A549 (cell line): ENCODE measurements around the gene TBC1D10B. TPM values are rescaled to one million over a fixed set of nuclear protein-coding genes. Genes with fewer than 3 reads are reported as not detected.
A peak's percentile ranks its signal among the peaks of the same experiment; 100 is the strongest.

Source experiments
- ATAC-seq, 2 experiments: fragments of 200-7000 bp in 1 of 2; fragments of >200 bp in 1 of 2; cut with Nextera tagmentation in 1 of 2; cut with Tn5 transposase in 1 of 2; 3 replicates each; pipeline versions ENCODE4 v1.8.0 to v1.9.1; 2018 to 2020; ENCODE audit warnings: mild to moderate bottlenecking in 1 of 2, moderate library complexity in 1 of 2
- CTCF ChIA-PET: fragments of 300-600 bp; sonication (Branson Sonifier 250); formaldehyde crosslinking; extraction: SDS; loops from one replicate; lab custom pipeline; 2021; ENCODE audit warnings: antibody characterized with exemption, inconsistent platforms; lab: Yijun Ruan, JAX
- POLR2A ChIA-PET: fragments of 350-600 bp; formaldehyde crosslinking; extraction: SDS; loops from one replicate; lab custom pipeline; 2021; ENCODE audit warnings: antibody characterized with exemption, inconsistent platforms; lab: Yijun Ruan, JAX
- DNase-seq, 2 experiments: peaks; one replicate each; pipeline versions ENCODE4 v3.0.0 to v3.0.0-alpha.2; 2011 to 2016; ENCODE audit warnings: low read depth in 1 of 2, low spot score in 1 of 2
- FAIRE-seq: peaks from 2 replicates; lab custom pipeline; 2011; peaks lifted over from hg19 to GRCh38; lab: Jason Lieb, UNC
- H3K27ac ChIP-seq, 2 experiments: fragments of >200 bp; sonication (Bioruptor Twin); formaldehyde crosslinking; 3 replicates each; pipeline ENCODE4 v1.5.1; 2016 to 2017
- H3K4me1 ChIP-seq: fragments of >200 bp; sonication (Bioruptor Twin); formaldehyde crosslinking; 3 replicates; pipeline ENCODE4 v1.6.1; 2016
- H3K4me2 ChIP-seq: fragments of >200 bp; sonication (Bioruptor Twin); formaldehyde crosslinking; 3 replicates; pipeline ENCODE4 v1.6.1; 2016
- H3K4me3 ChIP-seq: fragments of >200 bp; sonication (Bioruptor Twin); formaldehyde crosslinking; 3 replicates; pipeline ENCODE4 v1.5.1; 2016
- H3K9me3 ChIP-seq: fragments of >200 bp; sonication (Bioruptor Twin); formaldehyde crosslinking; 3 replicates; pipeline ENCODE4 v1.6.1; 2016
- BCL3 ChIP-seq: fragments of >200 bp; sonication (Bioruptor Twin); formaldehyde crosslinking; IDR thresholded peaks from 3 replicates; pipeline ENCODE4 v1.6.1; 2016
- BHLHE40 ChIP-seq: IDR thresholded peaks from 2 replicates; pipeline ENCODE4 v1.6.1; 2012; ENCODE audit warnings: low read depth, low read length, inconsistent platforms
- CBX2 ChIP-seq: fragments of 200-600 bp; sonication (generic); IDR thresholded peaks from 2 replicates; pipeline ENCODE4 v1.6.1; 2016; ENCODE audit warnings: low read depth, mild to moderate bottlenecking, borderline replicate concordance
- CEBPB ChIP-seq, 2 experiments: fragments of >200 bp in 1 of 2; sonication (Bioruptor Twin) in 1 of 2; formaldehyde crosslinking in 1 of 2; IDR thresholded peaks; 2 replicates each; pipeline ENCODE4 v1.6.1; 2012 to 2016
- CTCF ChIP-seq: fragments of >200 bp; sonication (Bioruptor Twin); formaldehyde crosslinking; IDR thresholded peaks from 3 replicates; pipeline ENCODE4 v1.5.1; 2016
- E2F6 ChIP-seq: IDR thresholded peaks from 2 replicates; pipeline ENCODE4 v1.6.1; 2012; ENCODE audit warnings: low read depth, borderline replicate concordance
- EHF ChIP-seq: fragments of 250-450 bp; sonication (Bioruptor Pico); IDR thresholded peaks from 2 replicates; pipeline ENCODE4 v1.5.0; 2020; ENCODE audit warnings: mild to moderate bottlenecking
- EHMT2 ChIP-seq: fragments of 200-600 bp; sonication (generic); IDR thresholded peaks from 2 replicates; pipeline ENCODE4 v1.6.1; 2016; ENCODE audit warnings: antibody characterized with exemption, low read depth, mild to moderate bottlenecking, moderate library complexity
- ELK1 ChIP-seq: fragments of 150-350 bp; IDR thresholded peaks from 2 replicates; pipeline ENCODE4 v1.6.1; 2014; ENCODE audit warnings: low read depth, mild to moderate bottlenecking, low read length
- EP300 ChIP-seq, 2 experiments: fragments of >200 bp; sonication (Bioruptor Twin); formaldehyde crosslinking; IDR thresholded peaks; 2 replicates in 1 of 2; 3 replicates in 1 of 2; pipeline ENCODE4 v1.6.1; 2016 to 2017
- ESRRA ChIP-seq: fragments of 150-350 bp; IDR thresholded peaks from 2 replicates; pipeline ENCODE4 v1.6.1; 2014; ENCODE audit warnings: mild to moderate bottlenecking, low read length, borderline replicate concordance
- FOSL2 ChIP-seq, 2 experiments: fragments of 450-650 bp in 1 of 2; fragments of >200 bp in 1 of 2; sonication (Bioruptor Twin) in 1 of 2; formaldehyde crosslinking; IDR thresholded peaks; 2 replicates each; pipeline versions ENCODE4 v1.5.0 to v1.6.1; 2016 to 2020; ENCODE audit warnings: mild to moderate bottlenecking in 1 of 2, moderate library complexity in 1 of 2
- HES2 ChIP-seq: fragments of >200 bp; sonication (Bioruptor Twin); formaldehyde crosslinking; IDR thresholded peaks from 2 replicates; pipeline ENCODE4 v1.6.1; 2016
- HMGXB4 ChIP-seq: fragments of 250-450 bp; sonication (Bioruptor Pico); IDR thresholded peaks from 2 replicates; pipeline ENCODE4 v1.5.0; 2021; ENCODE audit warnings: mild to moderate bottlenecking, moderate library complexity, borderline replicate concordance
- HOXA7 ChIP-seq: fragments of 250-450 bp; sonication (Bioruptor Pico); IDR thresholded peaks from 2 replicates; pipeline ENCODE4 v1.5.0; 2020; ENCODE audit warnings: mild to moderate bottlenecking, moderate library complexity
- NFE2L2 ChIP-seq: fragments of 150-350 bp; conservative IDR thresholded peaks from 2 replicates; pipeline ENCODE4 v1.6.1; 2014; ENCODE audit warnings: low read length
- PHF8 ChIP-seq: fragments of 200-600 bp; sonication (generic); IDR thresholded peaks from 2 replicates; pipeline ENCODE4 v1.6.1; 2016; ENCODE audit warnings: low read depth, mild to moderate bottlenecking, antibody characterized with exemption, moderate library complexity, borderline replicate concordance
- RAD21 ChIP-seq, 2 experiments: fragments of >200 bp in 1 of 2; sonication (Bioruptor Twin) in 1 of 2; formaldehyde crosslinking in 1 of 2; IDR thresholded peaks in 1 of 2; conservative IDR thresholded peaks in 1 of 2; 2 replicates in 1 of 2; 3 replicates in 1 of 2; pipeline ENCODE4 v1.6.1; 2012 to 2018; ENCODE audit warnings: inconsistent platforms in 1 of 2
- RARB ChIP-seq: fragments of 250-450 bp; sonication (Bioruptor Pico); IDR thresholded peaks from 2 replicates; pipeline ENCODE4 v1.8.0; 2021; ENCODE audit warnings: mild to moderate bottlenecking, moderate library complexity
- RFX5 ChIP-seq: fragments of 450-650 bp; IDR thresholded peaks from 2 replicates; pipeline ENCODE4 v1.7.1; 2014; ENCODE audit warnings: antibody characterized with exemption, mild to moderate bottlenecking, moderate library complexity
- ZFP36 ChIP-seq: fragments of 450-650 bp; IDR thresholded peaks from 2 replicates; pipeline ENCODE4 v1.6.1; 2014; ENCODE audit warnings: borderline replicate concordance; ENCODE audit not compliant: partially characterized antibody
- ZNF302 ChIP-seq: fragments of 250-450 bp; sonication (Bioruptor Pico); IDR thresholded peaks from 2 replicates; pipeline ENCODE4 v1.9.0; 2021; ENCODE audit warnings: inconsistent platforms, mild to moderate bottlenecking, moderate library complexity
- ZSCAN20 ChIP-seq: fragments of 250-450 bp; sonication (Bioruptor Pico); IDR thresholded peaks from 2 replicates; pipeline ENCODE4 v1.8.0; 2022; ENCODE audit warnings: mild to moderate bottlenecking, moderate library complexity
- WGBS: methylation state at CpG from one replicate; pipeline ENCODE4 v1.1.6; 2017; ENCODE audit errors: missing lambda C conversion rate; 5-methylcytosine and 5-hydroxymethylcytosine counted together
- polyA plus RNA-seq, 4 experiments: library from polyadenylated mRNA; depleted of rRNA in 3 of 4; stranded (reverse); fragments of >200 nt; fragmentation: RNase III in 1 of 4; extraction: RNeasy Plus Mini Kit Qiagen cat#74134 plus additional on column Dnase treatment in 1 of 4; gene quantifications; 2 replicates in 3 of 4; 3 replicates in 1 of 4; pipeline ENCODE4 v1.2.3, GENCODE V29; 2011 to 2017

Gene TBC1D10B
- polyA plus RNA-seq, 2 of the 4 experiments (the other 2 are of a cell fraction): 10.9 to 23.2 TPM

GRCh38 chr16:30367349-30368009 lies 2.8 kb downstream of the TBC1D10B start:
- no peak for FAIRE-seq
- Histone ChIP-seq H3K4me2 (peak overlapping the region; percentile 80), H3K9me3 (no peaks in the 10 kb centered on the region), H3K27ac (no peak overlapping the region; a peak in 1 of 6 replicates), H3K4me1 (peaks cover 20% of the 10 kb centered on the region), H3K4me3 (peak overlapping the region; percentile 76)
- CTCF ChIA-PET: interaction anchor here (1.4 kb wide), 1 partner anchor 10 kb away, joined by 7 read pairs; no protein-coding TSS in a partner anchor
- no peak for ATAC-seq
- POLR2A ChIA-PET: no interaction called here
- TF ChIP-seq ZSCAN20: no peak
- TF ChIP-seq EHMT2: no peak
- TF ChIP-seq ZFP36: peak; percentile 40
- no peak for TF ChIP-seq RFX5
- TF ChIP-seq EP300 (IDR thresholded peaks at IDR 0.05): no peak
- no peak for TF ChIP-seq HES2
- TF ChIP-seq CEBPB (IDR thresholded peaks at IDR 0.05): no peak
- TF ChIP-seq, all 56 proteins: peak for 1
- DNase-seq: no peak
- WGBS: 90% methylated on average over 10 of the region's 10 CpGs

- DNase-seq (no peak), FAIRE-seq (no peak), ATAC-seq (no peak)
- Histone ChIP-seq H3K9me3 (no peaks in the 10 kb centered on the region), H3K4me2 (0 out of 3 replicates have a peak overlapping the region, but pooled peaks have one; percentile 6), H3K27ac (no peak overlapping the region), H3K4me3 (no peak overlapping the region), H3K4me1 (peaks cover 17% of the 10 kb centered on the region)
- ChIA-PET CTCF (interaction anchor here (0.6 to 1.4 kb wide), 3 partner anchors 8 to 25 kb away, joined by 3 to 7 read pairs (median 3); partner anchors contain the start of gene MYL11), POLR2A (interaction anchor here (0.7 kb wide), 1 partner anchor 676 kb away, joined by 3 read pairs; no protein-coding TSS in a partner anchor)
- TF ChIP-seq HES2 (no peak), NFE2L2 (no peak), CBX2 (no peak), RAD21 (conservative IDR thresholded peaks at IDR 0.05 in 1 of 2, IDR thresholded peaks at IDR 0.05 in 1 of 2) (no peak), ZNF302 (CRISPR knock-in tag) (no peak), EHF (CRISPR knock-in tag) (no peak), FOSL2 (IDR thresholded peaks at IDR 0.05) (no peak), FOSL2 (CRISPR knock-in tag; IDR thresholded peaks at IDR 0.05) (no peak), ELK1 (no peak), HMGXB4 (no peak), BHLHE40 (no peak), RARB (CRISPR knock-in tag) (no peak), PHF8 (no peak), CEBPB (IDR thresholded peaks at IDR 0.05) (no peak), EHMT2 (no peak), ZSCAN20 (no peak), ESRRA (no peak), E2F6 (no peak), HOXA7 (CRISPR knock-in tag) (no peak), BCL3 (no peak), CTCF (no peak)
- 91% methylated on average over 4 of the region's 4 CpGs for WGBS
Observed at GRCh38 chr16:30366511-30366910, 3.8 kb downstream of the TBC1D10B start.
